GM10847 (cell line): ENCODE data around the gene PTPRT.

Experiments used
- POLR2A ChIP-seq: IDR thresholded peaks from 2 replicates; pipeline ENCODE4 v1.6.1; 2011; ENCODE audit not compliant: insufficient read length; ENCODE audit errors: extremely low read depth

Gene PTPRT

GRCh38 chr20:42987376-42988114, 202.2 kb downstream of the PTPRT start:
- TF ChIP-seq POLR2A: no peak

GRCh38 chr20:42986143-42986773, 203.4 kb downstream of the PTPRT start:
- TF ChIP-seq POLR2A: no peak

GRCh38 chr20:42985628-42986027, 204.1 kb downstream of the PTPRT start:
- no peak for TF ChIP-seq POLR2A

DNA sequence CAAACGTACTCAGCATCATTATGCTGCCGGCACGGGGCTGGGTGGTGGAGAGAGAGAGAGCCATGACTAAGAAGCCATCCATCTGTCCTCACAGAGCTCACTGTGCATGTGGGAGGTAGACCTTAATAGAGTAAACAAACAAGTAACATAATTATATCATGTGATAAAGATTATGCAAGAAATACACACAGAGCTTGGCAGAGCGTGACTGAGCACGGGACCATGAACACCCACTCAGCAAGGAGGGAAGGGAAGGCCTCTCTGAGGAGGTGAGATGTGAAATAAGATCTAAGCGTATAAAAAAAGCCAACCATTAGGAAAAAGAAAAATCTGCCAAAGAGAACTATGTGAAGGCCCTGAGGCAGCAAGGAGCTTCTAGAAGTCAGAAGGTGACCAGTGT, 207.5 kb downstream of the PTPRT start:
- no peak for TF ChIP-seq POLR2A

- TF ChIP-seq POLR2A: no peak
Observed at GRCh38 chr20:42981253-42981652, 208.5 kb downstream of the PTPRT start.

DNA sequence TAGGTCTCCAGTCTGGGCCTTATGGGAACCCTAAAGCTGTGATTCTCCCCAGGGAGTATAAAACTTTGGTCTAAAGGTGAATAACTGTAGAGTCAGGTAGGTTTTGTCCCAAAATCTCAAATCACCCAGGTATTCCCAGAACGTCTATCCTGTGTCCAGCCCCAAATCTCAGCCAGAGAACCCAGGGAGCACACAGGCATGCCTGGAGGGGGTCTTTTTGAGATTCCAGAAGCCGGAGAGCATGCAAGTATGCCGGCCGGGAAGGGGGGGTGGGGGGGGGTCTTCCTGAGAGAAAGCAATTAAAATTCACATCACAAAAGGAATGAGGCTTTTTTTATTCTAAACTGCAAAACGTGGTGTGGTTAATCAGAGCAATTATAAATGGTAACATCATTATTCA, 210.0 kb downstream of the PTPRT start:
- no peak for TF ChIP-seq POLR2A

DNA sequence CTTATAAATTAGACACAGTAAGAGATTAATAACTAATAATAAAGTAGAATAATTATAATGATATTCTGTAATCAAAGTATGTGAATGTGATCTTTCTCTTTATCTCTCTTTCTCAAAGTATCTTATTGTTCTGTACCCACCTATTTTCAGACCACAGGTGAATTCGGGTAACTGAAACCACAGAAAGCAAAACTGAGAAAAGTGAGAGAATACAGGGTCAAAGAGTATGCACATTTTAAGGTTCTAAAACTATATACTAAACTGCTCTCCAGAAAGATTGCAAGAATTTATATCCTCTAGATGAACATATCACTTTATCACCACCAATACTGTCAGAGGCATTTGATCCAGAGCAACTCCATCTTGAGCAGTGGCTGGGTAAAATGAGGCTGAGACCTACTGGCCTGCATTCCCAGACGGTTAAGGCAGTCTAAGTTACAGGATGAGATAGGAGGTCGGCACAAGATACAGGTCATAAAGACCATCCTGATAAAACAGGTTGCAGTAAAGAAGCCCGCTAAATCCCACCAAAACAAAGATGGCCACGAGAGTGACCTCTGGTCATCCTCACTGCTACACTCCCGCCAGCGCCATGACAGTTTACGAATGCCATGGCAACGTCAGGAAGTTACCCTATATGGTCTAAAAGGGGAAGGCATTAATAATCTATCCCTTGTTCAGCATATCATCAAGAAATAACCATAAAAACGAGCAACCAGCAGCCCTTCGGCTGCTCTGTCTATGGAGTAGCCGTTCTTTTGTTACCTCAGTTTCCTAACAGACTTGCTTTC, 211.3 kb downstream of the PTPRT start:
- no peak for TF ChIP-seq POLR2A

GRCh38 chr20:42975974-42976373, 213.7 kb downstream of the PTPRT start:
- TF ChIP-seq POLR2A: no peak

GRCh38 chr20:42974347-42974746, 215.4 kb downstream of the PTPRT start:
- TF ChIP-seq POLR2A: no peak

DNA sequence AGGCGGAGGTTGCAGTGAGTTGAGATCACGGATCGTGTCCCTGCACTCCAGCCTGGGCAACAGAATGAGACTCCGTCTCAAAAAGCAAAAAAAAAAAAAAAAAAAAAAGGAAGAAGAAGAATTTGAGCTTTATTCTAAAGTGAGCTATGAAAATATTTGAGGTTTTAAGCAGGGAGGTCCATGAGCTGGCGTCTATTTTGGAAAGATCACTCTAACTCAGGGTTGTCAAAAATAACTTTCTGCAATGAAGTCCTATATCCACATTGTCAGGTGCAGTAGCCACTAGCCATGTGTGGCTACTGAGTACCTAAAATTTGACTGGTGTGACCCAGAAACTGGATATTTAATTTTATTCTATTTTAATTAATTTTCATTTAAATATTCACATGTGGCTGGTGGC, 217.1 kb downstream of the PTPRT start:
- TF ChIP-seq POLR2A: no peak

DNA sequence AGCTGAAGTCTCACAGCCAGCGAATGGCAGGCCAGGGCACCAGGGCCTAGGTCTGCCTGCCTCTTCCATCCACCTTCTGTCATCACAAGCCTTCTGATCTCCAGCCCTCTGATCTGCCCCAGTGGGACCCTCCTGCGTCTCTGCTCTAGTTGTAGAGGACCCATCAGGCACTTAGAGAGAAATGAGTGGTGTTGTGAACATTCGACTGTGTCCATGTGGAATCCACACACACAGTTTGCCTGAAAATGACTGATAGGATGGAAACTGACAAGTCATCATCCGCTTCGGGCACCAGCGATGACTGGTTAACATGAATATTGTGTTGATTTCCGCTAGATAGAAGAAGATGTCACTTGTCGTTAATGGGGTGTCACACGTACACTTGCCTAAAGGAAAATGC, 221.0 kb downstream of the PTPRT start:
- TF ChIP-seq POLR2A: no peak

DNA sequence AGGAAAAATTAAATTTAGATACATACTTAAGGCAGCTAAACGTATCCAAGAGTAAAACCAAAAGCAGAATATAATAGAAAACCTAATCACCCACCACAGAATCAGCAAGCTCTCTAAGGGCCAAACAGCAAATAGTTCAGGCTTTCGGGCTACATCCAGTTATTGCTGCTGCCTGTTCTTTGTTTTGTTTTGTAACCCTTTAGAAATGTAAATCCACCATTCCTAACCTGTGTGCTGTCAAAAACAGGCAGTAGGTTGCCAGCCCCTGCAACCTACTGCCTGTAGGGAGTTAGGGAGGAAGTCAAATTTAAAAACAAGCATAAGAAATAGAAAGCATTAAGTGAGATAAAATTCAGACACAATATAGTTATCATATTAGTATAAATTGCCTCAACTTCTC, 225.9 kb downstream of the PTPRT start:
- no peak for TF ChIP-seq POLR2A

GRCh38 chr20:42961771-42962170, 227.9 kb downstream of the PTPRT start:
- TF ChIP-seq POLR2A: no peak

DNA sequence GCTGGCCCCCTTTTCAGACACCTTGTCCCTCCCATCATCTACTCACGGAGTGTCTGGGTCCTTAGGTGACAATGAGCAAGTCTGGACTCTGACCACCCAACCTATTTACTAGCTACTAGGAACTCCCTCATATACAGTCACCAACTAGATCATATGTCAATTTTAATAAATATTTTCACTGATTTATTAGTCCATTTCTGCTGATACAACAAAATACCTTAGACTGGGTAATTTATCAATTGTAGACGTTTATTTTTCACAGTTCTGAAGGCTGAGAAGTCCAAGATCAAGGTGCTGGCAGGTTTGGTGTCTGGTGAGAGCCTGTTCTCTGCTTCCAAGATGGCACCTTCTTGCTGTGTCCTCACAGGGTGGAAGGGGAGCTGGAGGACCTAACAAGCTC, 229.7 kb downstream of the PTPRT start:
- no peak for TF ChIP-seq POLR2A

GRCh38 chr20:42958367-42959069, 231.2 kb downstream of the PTPRT start:
- no peak for TF ChIP-seq POLR2A
